Gastroesophageal sphincter (tissue), 4 donors: Measurements from ENCODE around the gene CFAP107. TPM values are rescaled to one million over a fixed set of nuclear protein-coding genes. Genes with fewer than 3 reads are reported as not detected.

ENCODE experiments used
- ATAC-seq: fragments of 150-250 bp; one replicate; pipeline ENCODE4 v1.9.1; 2016; ENCODE audit warnings: mild to moderate bottlenecking, moderate library complexity
- H3K27ac ChIP-seq, 4 donors: fragments of 200-600 bp; sonication (generic) in 3 of 4; 1 replicate in 3 of 4; 2 replicates in 1 of 4; pipeline ENCODE4 v1.5.1; 2016 to 2019
- H3K27me3 ChIP-seq: fragments of 200-600 bp; sonication (generic); one replicate; pipeline ENCODE4 v1.5.1; 2019
- H3K36me3 ChIP-seq, 2 donors: fragments of 200-600 bp; sonication (generic); one replicate each; pipeline ENCODE4 v1.5.1; 2019; ENCODE audit warnings: control low read depth in 1 of 2
- H3K4me1 ChIP-seq, 3 donors: fragments of 200-600 bp; sonication (generic); 1 replicate in 2 of 3; 2 replicates in 1 of 3; pipeline ENCODE4 v1.5.1; 2016 to 2019; ENCODE audit warnings: control low read depth in 2 of 3
- H3K4me3 ChIP-seq, 2 donors: fragments of 200-600 bp; sonication (generic); one replicate each; pipeline ENCODE4 v1.5.1; 2019; ENCODE audit warnings: mild to moderate bottlenecking in 1 of 2, moderate library complexity in 1 of 2
- H3K9me3 ChIP-seq, 3 donors: fragments of 200-600 bp; sonication (generic); one replicate each; pipeline ENCODE4 v1.5.1; 2017 to 2019; ENCODE audit warnings: control low read depth in 2 of 3
- CTCF ChIP-seq, 4 experiments: fragments of 200-600 bp in 2 of 4; fragments of 450-650 bp in 2 of 4; sonication (generic) in 1 of 4; IDR thresholded peaks; one replicate each; pipeline ENCODE4 v1.5.1; 2017 to 2019; ENCODE audit warnings: antibody characterized with exemption in 4 of 4, mild to moderate bottlenecking in 2 of 4, moderate library complexity in 2 of 4
- EP300 ChIP-seq: sonication (generic); formaldehyde crosslinking; IDR thresholded peaks from one replicate; pipeline ENCODE4 v1.6.1; 2017; ENCODE audit warnings: antibody characterized with exemption, mild to moderate bottlenecking
- POLR2A ChIP-seq, 2 donors: fragments of 450-650 bp; IDR thresholded peaks; one replicate each; pipeline ENCODE4 v1.6.1; 2017; ENCODE audit warnings: antibody characterized with exemption in 2 of 2, mild to moderate bottlenecking in 2 of 2, moderate library complexity in 1 of 2
- POLR2AphosphoS5 ChIP-seq: sonication (generic); formaldehyde crosslinking; IDR thresholded peaks from one replicate; pipeline ENCODE4 v1.6.1; 2017; ENCODE audit warnings: antibody characterized with exemption
- WGBS, 2 donors: methylation state at CpG; one replicate each; pipeline ENCODE4 v1.1.5; 2018; ENCODE audit warnings: low coverage in 1 of 2; 5-methylcytosine and 5-hydroxymethylcytosine counted together
- total RNA-seq, 4 donors: library from RNA; depleted of rRNA; stranded (reverse); fragments of >200 nt; gene quantifications; one replicate each; pipeline ENCODE4 v1.1.0, GENCODE V29; 2016

CFAP107 gene
- total RNA-seq, 4 donors from 2014 or later, result not detected

- Histone ChIP-seq H3K4me3 (no peak overlapping the region), H3K36me3 (no peaks in the 10 kb centered on the region), H3K27me3 (peaks cover 50% of the 10 kb centered on the region), H3K9me3 (peaks cover 0 to 10% (median 0%) of the 10 kb centered on the region in 3 donors), H3K4me1 (no peaks in the 10 kb centered on the region), H3K27ac (no peak overlapping the region)
- no peak for TF ChIP-seq POLR2A (IDR thresholded peaks at IDR 0.05)
- TF ChIP-seq POLR2AphosphoS5, result no peak
- no peak for TF ChIP-seq EP300
- TF ChIP-seq CTCF (IDR thresholded peaks at IDR 0.05), result no peak
- no peak for ATAC-seq
- 32 to 37% methylated on average over 2 to 5 of the region's 7 CpGs for WGBS, 2 donors
These were observed 24.0 kb downstream of the CFAP107 start for GRCh38 chr1:12769976-12770505.

- Histone ChIP-seq H3K4me3 (no peak overlapping the region), H3K9me3 (peaks cover 0 to 10% (median 0%) of the 10 kb centered on the region in 3 donors), H3K27ac (no peak overlapping the region), H3K27me3 (peaks cover 56% of the 10 kb centered on the region), H3K4me1 (no peaks in the 10 kb centered on the region), H3K36me3 (no peaks in the 10 kb centered on the region)
- no peak for TF ChIP-seq EP300
- TF ChIP-seq POLR2A (IDR thresholded peaks at IDR 0.05), result no peak
- TF ChIP-seq CTCF (IDR thresholded peaks at IDR 0.05), result no peak
- TF ChIP-seq POLR2AphosphoS5, result no peak
- no peak for ATAC-seq
- no CpG with 5 or more reads among the region's 2 CpGs for WGBS, 2 donors
These were observed 24.6 kb downstream of the CFAP107 start for GRCh38 chr1:12770620-12771019.

- no peaks in the 10 kb centered on the region for H3K4me1 ChIP-seq
- no peak overlapping the region for H3K27ac ChIP-seq
- no peak for ATAC-seq
- peaks cover 61% of the 10 kb centered on the region for H3K27me3 ChIP-seq
- WGBS, 2 donors, result 70 to 73% methylated on average over 2 to 3 of the region's 5 CpGs
- H3K4me3 ChIP-seq, result no peak overlapping the region
- peaks cover 0 to 10% (median 0%) of the 10 kb centered on the region in 3 donors for H3K9me3 ChIP-seq
- H3K36me3 ChIP-seq, result no peaks in the 10 kb centered on the region
- TF ChIP-seq POLR2A (IDR thresholded peaks at IDR 0.05), result no peak
- TF ChIP-seq CTCF (IDR thresholded peaks at IDR 0.05), result no peak
- TF ChIP-seq POLR2AphosphoS5, result no peak
- no peak for TF ChIP-seq EP300
These were observed 25.2 kb downstream of the CFAP107 start for GRCh38 chr1:12771186-12771585.

- 67 to 82% methylated on average over 5 of the region's 5 CpGs for WGBS, 2 donors
- TF ChIP-seq EP300 (no peak), POLR2AphosphoS5 (no peak), CTCF (IDR thresholded peaks at IDR 0.05) (no peak), POLR2A (IDR thresholded peaks at IDR 0.05) (no peak)
- no peak for ATAC-seq
- no peak overlapping the region for H3K4me3 ChIP-seq
- peaks cover 0 to 3% (median 0%) of the 10 kb centered on the region in 3 donors for H3K9me3 ChIP-seq
- peaks cover 58% of the 10 kb centered on the region for H3K27me3 ChIP-seq
- no peaks in the 10 kb centered on the region for H3K4me1 ChIP-seq
- no peaks in the 10 kb centered on the region for H3K36me3 ChIP-seq
- no peak overlapping the region for H3K27ac ChIP-seq
These were observed 26.5 kb downstream of the CFAP107 start for GRCh38 chr1:12772520-12772919.

GRCh38 chr1:12773438-12773837 is 27.4 kb downstream of the CFAP107 start, which contains the start of gene PRAMEF12:
PRAMEF12 (plus strand) TSS chr1:12773738; CDS start chr1:12774868, 1,130 bp downstream.
- WGBS, 2 donors, result 84 to 95% methylated on average over 3 to 5 of the region's 5 CpGs
- Histone ChIP-seq H3K9me3 (peaks cover 0 to 3% (median 0%) of the 10 kb centered on the region in 3 donors), H3K4me3 (no peak within 1 kb of the TSS), H3K36me3 (no peaks in the 10 kb centered on the region), H3K27me3 (peaks cover 56% of the 10 kb centered on the region), H3K4me1 (no peaks in the 10 kb centered on the region), H3K27ac (no peak within 1 kb of the TSS)
- ATAC-seq, result no peak
- TF ChIP-seq CTCF (IDR thresholded peaks at IDR 0.05) (no peak), POLR2A (IDR thresholded peaks at IDR 0.05) (no peak), EP300 (no peak), POLR2AphosphoS5 (no peak)
